ENCODE measurements around the gene CD19.

CD19 gene

GRCh38 chr16:28891964-28892890, 39.5 kb upstream of the CD19 start:
- DNase-seq (ENCODE audit: low read depth), result no peak
- no peak for TF ChIP-seq CTCF (IDR thresholded peaks at IDR 0.05; ENCODE audit: low read depth, low read length)
- no peak for TF ChIP-seq MYC (IDR thresholded peaks at IDR 0.05; ENCODE audit: low read depth, low read length)
- no peak for TF ChIP-seq POLR2A (IDR thresholded peaks at IDR 0.05; ENCODE audit: extremely low read depth, insufficient read length)
- TF ChIP-seq MAX (IDR thresholded peaks at IDR 0.05; ENCODE audit: low read depth, low read length), result no peak
- H3K4me3 ChIP-seq (ENCODE audit: low read depth, low read length), result no peak overlapping the region

- no peak for TF ChIP-seq POLR2A (IDR thresholded peaks at IDR 0.05; ENCODE audit: extremely low read depth, insufficient read length)
- TF ChIP-seq MAX (IDR thresholded peaks at IDR 0.05; ENCODE audit: low read depth, low read length), result no peak
- TF ChIP-seq CTCF (IDR thresholded peaks at IDR 0.05; ENCODE audit: low read depth, low read length), result no peak
- no peak overlapping the region for H3K4me3 ChIP-seq (ENCODE audit: low read depth, low read length)
Observed at GRCh38 chr16:28893291-28893690, 38.5 kb upstream of the CD19 start.

GRCh38 chr16:28895609-28896008, 36.2 kb upstream of the CD19 start:
- DNase-seq (ENCODE audit: low read depth), result no peak
- no peak for TF ChIP-seq CTCF (IDR thresholded peaks at IDR 0.05; ENCODE audit: low read depth, low read length)
- TF ChIP-seq MAX (IDR thresholded peaks at IDR 0.05; ENCODE audit: low read depth, low read length), result no peak
- TF ChIP-seq POLR2A (IDR thresholded peaks at IDR 0.05; ENCODE audit: extremely low read depth, insufficient read length), result no peak
- no peak for TF ChIP-seq MYC (IDR thresholded peaks at IDR 0.05; ENCODE audit: low read depth, low read length)
- H3K4me3 ChIP-seq (ENCODE audit: low read depth, low read length), result no peak overlapping the region

More at GRCh38 chr16:28893291-28893690, 38.5 kb upstream of the CD19 start:
- DNase-seq (ENCODE audit: low read depth), result no peak

- no peak for DNase-seq (ENCODE audit: low read depth)
- no peak overlapping the region for H3K4me3 ChIP-seq (ENCODE audit: low read depth, low read length)
- TF ChIP-seq MAX (IDR thresholded peaks at IDR 0.05; ENCODE audit: low read depth, low read length), result no peak
Observed at GRCh38 chr16:28897826-28898225, 33.9 kb upstream of the CD19 start.

- no peak for DNase-seq (ENCODE audit: low read depth)
- no peak overlapping the region for H3K4me3 ChIP-seq (ENCODE audit: low read depth, low read length)
- no peak for TF ChIP-seq POLR2A (IDR thresholded peaks at IDR 0.05; ENCODE audit: extremely low read depth, insufficient read length)
- TF ChIP-seq MAX (IDR thresholded peaks at IDR 0.05; ENCODE audit: low read depth, low read length), result no peak
- no peak for TF ChIP-seq CTCF (IDR thresholded peaks at IDR 0.05; ENCODE audit: low read depth, low read length)
- no peak for TF ChIP-seq MYC (IDR thresholded peaks at IDR 0.05; ENCODE audit: low read depth, low read length)
Observed at GRCh38 chr16:28898266-28898665, 33.5 kb upstream of the CD19 start.

- DNase-seq (ENCODE audit: low read depth), result no peak
- H3K4me3 ChIP-seq (ENCODE audit: low read depth, low read length), result no peak overlapping the region
- TF ChIP-seq MYC (IDR thresholded peaks at IDR 0.05; ENCODE audit: low read depth, low read length), result no peak
- no peak for TF ChIP-seq POLR2A (IDR thresholded peaks at IDR 0.05; ENCODE audit: extremely low read depth, insufficient read length)
- TF ChIP-seq CTCF (IDR thresholded peaks at IDR 0.05; ENCODE audit: low read depth, low read length), result no peak
- TF ChIP-seq MAX (IDR thresholded peaks at IDR 0.05; ENCODE audit: low read depth, low read length), result no peak
Observed at GRCh38 chr16:28898942-28899341, 32.8 kb upstream of the CD19 start.

Measured in NB4 (cell line).